GM18873 (cell line): ENCODE measurements around the gene SOX18.
"Not testable (repeated sequence)": the region's sequence is repeated elsewhere in the genome, so short reads cannot be mapped to it uniquely, and the experiment has no call there.

Experiments used
- ATAC-seq: cut with Tn5 transposase; IDR thresholded peaks from one replicate; pipeline ENCODE4 v1.9.1; 2021; ENCODE audit warnings: mild to moderate bottlenecking, moderate library complexity, moderate number of reproducible peaks; ENCODE audit not compliant: unreplicated experiment, low FRiP score

Gene SOX18

DNA sequence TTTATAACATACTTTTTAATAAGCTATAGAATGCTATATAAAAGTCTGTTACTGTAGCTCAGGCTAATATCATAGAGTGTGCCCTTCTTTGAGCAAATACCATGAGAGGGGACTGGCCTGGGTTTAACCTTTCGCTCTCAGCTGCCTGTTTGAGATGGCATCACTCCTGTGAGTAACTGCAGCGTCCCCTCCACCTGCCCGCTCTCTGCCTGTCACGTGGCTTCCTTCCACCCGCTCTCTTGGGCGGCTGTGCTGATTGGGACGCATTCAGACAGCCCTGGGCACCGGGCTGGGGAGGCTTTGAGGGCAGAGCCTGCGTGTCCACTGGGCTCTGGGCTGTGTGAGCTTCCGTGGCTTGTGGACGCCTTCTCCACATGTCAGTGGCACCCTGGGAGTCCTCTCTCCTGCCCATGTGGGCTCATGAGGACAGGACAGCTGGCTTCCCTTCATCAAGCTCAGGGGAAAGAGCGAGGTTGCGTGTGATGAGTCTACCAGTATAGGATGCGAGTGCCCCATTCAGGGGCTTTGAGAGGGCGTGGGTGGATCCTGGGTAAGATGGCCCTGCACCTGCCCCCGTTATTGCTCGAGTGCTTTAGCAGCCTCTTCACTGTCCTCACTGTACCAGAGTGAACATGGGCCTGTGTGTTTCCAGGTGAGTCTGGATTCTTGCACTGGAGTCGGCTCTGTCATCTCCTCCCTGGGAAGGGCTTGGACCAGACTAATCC is 24.2 kb downstream of the SOX18 start:
- no peak for ATAC-seq

DNA sequence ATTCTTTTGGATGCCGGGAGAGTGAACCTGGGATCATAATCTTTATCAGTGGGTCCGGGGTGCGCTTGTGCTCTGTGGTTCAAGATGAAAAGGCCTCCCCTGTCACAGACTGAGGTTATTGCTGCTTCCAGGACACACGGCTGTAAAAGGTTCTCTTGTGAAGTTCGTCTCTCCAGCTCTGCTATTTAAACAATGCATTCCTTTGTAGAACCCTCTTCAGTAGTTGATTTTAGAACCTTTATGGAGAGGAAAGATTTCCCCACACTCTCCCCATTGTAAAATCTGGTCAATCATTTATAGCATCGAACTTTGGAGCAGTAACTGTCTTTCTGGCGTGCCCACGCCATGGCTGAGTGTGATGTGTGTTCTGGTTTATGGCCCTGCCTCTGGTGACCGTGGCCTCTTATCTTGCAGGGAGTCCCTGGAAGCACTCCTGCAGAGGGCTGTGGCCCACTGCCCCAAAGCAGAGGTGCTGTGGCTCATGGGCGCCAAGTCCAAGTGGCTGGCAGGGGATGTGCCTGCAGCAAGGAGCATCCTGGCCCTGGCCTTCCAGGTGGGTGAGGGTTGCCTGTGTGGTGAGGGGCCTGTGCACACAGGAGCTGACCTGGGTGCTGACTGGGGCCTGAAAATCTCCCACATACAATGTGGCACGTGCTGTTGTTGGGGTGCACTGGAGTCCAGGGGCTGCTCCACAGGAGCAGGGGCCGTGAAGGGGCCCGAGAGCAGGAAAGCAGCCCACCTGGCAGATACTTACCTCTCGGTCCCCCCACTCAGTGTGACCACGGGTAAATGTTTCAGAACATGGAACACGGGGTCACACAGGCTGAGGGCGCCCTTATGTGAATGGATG is 25.1 kb downstream of the SOX18 start:
- ATAC-seq = no peak

DNA sequence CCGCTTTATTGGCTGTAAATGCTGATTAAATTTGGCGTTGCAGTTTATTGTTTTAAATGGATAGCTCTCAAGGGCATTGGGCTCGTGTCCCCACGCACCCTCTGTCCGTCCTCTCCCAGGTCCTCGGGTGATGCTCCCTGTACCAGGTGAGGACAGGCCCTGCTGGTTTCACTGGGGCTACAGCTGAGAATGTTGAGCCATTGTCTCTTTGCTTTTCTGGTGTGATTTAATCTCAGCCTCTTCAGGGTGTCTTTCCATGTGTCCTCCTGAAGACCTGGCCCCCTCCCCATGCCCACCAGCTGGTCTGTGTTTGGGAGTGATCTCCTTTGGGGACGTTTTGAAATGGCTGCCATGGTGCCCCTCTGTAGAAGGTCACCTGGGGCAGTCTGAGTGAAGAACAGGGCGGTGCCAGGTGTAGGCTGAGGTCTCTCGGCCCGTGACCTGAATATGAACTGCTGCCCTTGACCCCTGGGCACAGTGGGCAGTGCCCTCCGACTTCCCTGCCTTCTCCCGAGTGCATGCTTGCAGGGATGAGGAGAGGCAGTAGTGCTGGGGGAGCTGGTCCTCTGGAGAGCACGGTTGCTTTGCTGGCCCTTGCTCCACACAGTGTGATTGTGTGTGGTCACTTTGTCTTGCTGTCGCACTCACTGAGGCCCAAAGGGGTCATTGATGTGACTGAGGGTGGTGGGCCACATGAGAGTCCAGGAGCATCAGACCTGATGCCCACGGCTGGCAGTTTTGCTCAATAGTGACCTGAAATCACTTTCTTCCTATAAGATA is 25.9 kb downstream of the SOX18 start:
- no peak for ATAC-seq

DNA sequence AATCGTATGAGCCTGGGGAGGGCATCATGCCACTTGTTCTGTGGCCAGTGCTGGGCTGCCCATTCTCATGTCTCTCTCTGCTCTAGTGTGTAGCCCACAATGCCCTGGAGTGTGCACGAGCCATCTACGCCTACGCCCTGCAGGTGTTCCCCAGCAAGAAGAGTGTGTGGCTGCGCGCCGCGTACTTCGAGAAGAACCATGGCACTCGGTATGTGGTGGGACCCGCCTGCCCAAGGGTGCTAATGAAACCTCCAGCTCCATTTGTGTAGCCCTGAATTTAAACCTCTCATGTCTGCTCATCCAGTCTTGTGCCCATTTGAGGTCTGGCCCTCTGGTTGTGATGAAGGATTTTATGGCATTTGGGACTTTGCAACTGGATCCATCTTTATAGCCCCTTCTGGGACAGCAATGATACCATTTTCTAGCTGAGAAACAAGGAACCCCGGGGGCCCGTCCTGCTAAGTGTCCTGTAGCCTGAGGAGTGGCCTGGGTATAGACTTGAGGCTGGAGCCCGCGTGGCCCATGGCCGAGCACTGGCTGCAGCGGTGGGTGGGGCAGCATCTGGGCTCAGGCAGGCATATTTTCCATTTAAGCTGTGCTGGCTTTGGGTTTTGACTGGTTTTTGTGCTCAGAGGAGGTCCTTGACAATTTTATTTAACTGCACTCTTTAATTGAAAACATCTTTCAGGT is 26.6 kb downstream of the SOX18 start:
- no peak for ATAC-seq

DNA sequence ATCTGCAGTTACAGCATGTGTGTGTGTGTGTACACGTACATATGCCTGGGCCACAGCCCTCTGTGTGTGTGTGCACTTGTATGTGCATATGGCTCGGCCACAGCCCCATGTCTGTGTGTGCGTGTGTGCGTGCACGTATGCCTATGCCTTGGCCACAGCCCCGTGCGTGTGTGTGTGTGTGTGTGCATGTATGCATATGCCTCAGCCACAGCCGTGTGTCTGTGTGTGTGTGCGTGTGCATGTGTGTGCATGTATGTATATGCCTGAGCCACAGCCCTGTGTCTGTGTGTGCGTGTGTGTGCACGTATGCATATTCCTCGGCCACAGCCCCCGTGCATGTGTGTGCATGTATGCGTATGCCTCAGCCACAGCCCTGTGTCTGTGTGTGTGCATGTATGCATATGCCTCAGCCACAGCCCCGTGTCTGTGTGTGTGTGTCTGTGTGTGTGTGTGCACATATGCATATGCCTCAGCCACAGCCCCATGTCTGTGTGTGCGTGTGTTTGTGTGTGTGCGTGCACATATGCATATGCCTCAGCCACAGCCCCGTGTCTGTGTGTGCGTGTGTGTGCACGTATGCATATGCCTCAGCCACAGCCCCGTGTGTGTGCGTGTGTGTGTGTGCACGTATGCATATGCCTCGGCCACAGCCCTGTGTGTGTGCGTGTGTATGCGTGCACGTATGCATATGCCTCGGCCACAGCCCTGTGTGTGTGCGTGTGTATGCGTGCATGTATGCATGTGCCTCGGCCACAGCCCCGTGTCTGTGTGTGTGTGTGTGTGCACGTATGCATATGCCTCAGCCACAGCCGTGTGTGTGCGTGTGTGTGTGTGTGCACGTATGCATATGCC is 28.1 kb downstream of the SOX18 start:
- ATAC-seq = no peak

DNA sequence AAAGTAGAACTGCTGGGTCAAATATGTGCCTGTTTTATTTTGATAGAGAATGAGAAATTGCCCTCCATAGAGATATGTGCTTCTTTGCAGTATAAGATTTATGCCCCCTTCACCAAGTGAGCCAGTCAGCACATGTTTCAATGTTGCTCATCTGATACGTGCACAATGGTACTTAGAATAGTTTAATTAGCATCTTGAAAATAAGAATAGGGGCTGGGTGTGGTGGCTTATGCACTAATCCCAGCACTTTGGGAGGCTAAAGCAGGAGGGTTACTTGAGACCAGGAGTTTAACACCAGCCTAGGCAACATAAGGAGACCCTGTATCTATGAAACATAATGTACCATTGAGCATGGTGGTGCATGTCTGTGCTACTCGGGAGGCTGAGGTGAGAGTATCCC is 33.8 kb downstream of the SOX18 start:
- no peak for ATAC-seq

DNA sequence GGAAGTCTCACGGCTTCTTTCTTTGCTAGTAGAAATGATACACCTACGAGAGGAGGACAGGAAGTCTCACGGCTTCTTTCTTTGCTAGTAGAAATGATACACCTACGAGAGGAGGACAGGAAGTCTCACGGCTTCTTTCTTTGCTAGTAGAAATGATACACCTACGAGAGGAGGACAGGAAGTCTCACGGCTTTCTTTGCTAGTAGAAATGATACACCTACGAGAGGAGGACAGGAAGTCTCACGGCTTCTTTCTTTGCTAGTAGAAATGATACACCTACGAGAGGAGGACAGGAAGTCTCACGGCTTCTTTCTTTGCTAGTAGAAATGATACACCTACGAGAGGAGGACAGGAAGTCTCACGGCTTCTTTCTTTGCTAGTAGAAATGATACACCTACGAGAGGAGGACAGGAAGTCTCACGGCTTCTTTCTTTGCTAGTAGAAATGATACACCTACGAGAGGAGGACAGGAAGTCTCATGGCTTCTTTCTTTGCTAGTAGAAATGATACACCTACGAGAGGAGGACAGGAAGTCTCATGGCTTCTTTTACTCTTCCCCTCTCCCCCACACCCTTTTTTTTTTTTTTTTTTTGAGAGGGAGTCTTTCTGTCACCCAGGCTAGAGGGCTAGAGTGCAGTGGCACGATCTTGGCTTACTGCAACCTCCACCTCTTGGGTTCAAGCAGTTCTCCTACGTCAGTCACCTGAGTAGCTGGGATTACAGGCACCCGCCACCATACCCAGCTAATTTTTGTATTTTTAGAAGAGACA is 36.9 kb downstream of the SOX18 start:
- not testable (repeated sequence) for ATAC-seq

DNA sequence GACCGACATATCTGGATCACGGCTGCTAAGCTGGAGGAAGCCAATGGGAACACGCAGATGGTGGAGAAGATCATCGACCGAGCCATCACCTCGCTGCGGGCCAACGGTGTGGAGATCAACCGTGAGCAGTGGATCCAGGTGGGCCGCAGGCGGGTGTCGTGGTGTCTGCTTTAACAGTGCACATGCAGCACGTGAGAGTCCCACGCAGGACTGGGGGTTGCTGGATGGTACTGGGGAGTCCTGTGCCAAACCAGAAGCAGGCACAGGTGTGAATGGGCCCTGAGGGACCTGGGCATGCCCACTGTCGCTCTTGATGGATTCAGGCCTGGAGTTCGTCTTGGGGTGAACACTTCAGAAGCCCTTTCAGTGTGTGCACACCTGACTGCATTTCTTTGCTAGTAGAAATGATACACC is 38.1 kb downstream of the SOX18 start:
- ATAC-seq = no peak

DNA sequence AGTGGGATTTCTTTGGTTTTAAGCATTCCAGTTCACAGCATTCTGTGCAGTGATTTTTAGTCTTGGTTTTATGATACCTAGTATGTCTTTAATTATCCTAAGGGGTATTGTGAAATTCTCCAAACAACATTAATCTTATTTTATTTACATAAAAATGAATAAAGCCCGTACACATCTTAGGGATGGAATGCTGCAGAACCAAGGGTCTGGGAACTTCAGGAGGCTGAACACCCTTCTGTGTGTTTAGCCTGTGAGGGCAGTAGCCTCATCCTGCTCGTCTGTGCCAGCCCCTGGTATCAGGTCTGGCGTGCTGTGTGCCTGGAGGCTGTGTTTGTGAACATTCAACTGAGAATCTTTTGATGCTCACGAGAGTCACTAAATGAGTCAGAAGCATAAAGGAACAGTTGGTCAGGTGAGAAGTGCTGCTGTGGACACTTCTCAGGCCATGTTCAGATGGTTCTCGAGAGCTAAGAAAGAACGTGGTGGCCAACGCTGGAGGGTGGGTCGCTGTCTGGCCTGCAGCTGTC is 38.7 kb downstream of the SOX18 start:
- ATAC-seq = no peak

DNA sequence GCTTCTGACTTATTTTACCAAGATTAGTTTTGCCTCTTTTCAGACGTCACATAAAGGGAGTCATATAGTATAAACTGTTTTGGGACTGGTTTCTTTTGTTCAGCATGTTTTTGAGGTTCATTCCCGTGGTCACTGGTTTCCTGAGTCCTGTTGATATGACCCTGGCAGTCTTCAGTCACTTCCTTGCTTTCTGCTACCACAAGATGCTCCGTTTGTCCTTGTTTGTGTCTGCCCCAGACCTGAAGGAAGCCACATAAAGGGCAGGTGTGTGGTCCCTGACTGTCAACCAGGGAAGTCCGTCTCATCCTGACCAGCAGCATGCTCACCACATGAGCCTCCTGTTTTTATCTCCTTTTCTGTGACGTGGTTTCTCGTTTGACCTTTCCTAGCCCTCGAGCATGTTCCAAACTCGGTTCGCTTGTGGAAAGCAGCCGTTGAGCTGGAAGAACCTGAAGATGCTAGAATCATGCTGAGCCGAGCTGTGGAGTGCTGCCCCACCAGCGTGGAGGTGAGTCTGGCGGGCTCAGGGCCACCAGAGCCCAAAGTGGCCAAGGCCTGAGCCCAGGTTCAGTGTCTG is 39.5 kb downstream of the SOX18 start:
- no peak for ATAC-seq

DNA sequence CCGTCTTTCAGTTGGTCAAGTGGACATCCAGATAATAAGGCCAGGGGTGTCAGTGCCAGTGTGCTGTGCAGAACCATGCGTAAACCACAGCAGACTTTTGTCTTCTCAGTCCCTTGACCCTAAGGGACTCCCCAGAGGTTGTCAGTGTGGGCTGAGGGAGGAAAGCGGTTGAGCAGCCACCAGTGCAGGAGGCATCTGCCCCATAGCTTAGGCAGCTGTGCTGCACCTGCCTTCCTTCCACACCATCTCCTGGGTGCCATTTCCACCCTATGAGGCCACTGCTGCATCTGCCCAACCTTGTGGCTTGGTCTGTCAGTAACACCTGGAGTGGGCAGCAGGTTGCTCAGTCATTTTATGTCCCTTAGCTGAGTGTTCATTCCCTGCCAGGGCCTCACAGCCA is 42.5 kb downstream of the SOX18 start:
- no peak for ATAC-seq

DNA sequence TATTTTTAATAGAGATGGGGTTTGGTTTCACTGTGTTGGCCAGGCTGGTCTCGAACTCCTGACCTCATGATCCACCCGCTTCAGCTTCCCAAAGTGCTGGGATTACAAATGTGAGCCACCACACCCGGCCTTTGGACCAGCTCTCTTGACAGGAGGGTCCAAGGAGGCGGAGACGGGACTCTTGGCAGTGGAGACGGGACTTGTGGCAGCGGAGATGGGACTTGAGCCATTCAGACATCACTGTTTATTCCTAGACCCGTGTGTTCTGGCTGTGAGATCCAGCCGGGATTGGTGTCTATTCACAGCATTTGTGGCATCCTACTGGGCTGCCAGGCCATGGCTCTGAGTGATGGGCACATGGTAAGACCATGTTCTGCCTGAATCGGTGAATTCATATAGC is 42.9 kb downstream of the SOX18 start:
- no peak for ATAC-seq

DNA sequence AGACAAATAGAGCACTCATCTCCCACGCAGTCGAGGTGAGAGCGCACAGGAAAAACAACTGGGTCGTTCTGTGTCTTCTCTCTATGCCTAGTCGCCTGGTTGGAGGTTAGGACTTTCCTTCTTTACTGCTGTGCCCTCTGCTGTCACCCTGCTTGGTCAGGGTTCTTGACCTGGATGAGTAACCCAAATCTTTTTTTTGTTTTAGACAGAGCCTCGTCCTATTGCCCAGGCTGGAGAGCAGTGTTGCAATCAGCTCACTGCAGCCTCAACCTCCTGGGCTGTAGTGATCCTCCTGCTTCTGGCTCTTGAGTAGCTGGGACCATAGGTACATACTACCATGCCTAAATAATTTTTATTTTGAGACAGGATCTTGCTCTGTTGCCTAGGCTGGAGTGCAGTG is 44.0 kb downstream of the SOX18 start:
- no peak for ATAC-seq

DNA sequence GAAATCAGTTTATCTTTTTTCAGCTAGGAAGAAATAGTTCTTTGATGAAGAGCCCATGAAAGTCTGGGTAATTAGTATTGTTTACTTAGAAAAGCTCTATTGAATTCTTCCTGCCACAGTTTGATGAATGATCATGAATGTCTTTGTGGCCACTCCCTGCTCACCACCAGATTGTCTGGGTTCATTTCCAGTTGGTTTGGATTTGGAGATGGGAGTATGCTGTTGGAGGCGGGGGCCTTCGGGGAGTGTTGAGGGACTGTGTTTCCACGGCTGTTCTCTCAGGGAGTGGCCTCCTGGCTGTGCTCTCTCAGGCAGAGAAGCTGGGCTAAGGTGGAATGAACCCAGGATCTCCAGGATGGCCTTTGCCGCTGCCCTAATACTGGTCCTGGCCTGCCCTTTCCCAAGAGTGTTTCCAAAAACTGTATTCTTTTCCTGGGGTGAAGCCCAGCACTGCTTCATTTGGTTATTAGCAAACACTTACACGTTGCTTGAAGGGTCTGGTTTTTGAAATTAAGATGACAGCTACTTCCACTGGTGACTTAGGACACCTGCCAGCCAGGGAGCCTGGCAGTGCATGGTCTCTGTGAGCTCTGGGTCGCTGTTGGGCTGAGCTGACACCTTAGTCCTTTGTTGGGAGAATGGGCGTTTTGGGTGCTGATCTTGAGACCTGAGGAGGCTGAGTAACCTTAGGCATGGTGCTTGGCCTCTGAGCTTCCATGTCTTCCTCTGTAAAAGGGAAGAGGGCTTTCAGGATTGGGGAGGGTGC is 45.3 kb downstream of the SOX18 start:
- no peak for ATAC-seq

DNA sequence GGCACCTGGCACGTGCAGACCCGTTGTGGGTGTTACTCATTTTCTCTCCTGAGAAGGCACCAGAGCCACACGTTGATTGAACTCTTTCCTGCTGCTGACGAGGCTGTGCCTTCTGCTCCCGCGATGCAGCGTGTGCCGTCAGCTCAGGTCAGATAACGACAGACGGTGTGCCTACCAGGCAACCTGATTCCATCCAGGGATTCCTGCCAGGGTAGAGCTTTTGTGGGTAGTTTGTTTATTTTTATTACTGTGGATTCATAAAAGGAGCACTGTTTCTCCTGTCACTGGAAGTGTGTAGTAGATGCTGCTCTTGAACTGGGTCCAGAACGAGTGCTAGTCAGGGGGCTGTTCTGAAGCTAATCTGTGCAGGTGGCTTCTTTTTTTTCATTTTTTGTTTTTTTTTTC is 47.8 kb downstream of the SOX18 start:
- no peak for ATAC-seq

DNA sequence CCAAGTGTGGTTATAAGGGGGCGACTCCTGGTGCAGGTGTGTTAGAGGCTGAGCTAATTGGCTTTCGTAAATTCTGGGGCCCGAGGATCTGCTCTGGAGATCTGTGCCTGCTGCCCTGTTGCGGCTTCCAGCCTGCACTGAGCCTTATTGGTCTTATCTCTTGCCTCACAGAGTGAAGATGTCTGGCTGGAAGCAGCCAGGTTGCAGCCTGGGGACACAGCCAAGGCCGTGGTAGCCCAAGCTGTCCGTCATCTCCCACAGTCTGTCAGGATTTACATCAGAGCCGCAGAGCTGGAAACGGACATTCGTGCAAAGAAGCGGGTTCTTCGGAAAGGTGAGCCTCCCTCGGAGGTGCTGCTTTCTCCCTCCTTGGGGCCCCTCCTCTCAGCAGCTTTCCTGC is 48.5 kb downstream of the SOX18 start:
- ATAC-seq = no peak
